Stomach (tissue), 4 donors: Measurements from ENCODE around the gene KLK10.

Experiments
- CTCF ChIP-seq, 7 experiments: fragments of 450-650 bp in 4 of 7; fragments of 200-600 bp in 3 of 7; sonication (generic) in 3 of 7; IDR thresholded peaks; one replicate each; pipeline ENCODE4 v1.5.1; 2016 to 2019; ENCODE audit warnings: antibody characterized with exemption in 7 of 7, control low read depth in 2 of 7, mild to moderate bottlenecking in 1 of 7
- EP300 ChIP-seq: sonication (generic); formaldehyde crosslinking; IDR thresholded peaks from one replicate; pipeline ENCODE4 v1.6.1; 2017; ENCODE audit warnings: antibody characterized with exemption

DNA sequence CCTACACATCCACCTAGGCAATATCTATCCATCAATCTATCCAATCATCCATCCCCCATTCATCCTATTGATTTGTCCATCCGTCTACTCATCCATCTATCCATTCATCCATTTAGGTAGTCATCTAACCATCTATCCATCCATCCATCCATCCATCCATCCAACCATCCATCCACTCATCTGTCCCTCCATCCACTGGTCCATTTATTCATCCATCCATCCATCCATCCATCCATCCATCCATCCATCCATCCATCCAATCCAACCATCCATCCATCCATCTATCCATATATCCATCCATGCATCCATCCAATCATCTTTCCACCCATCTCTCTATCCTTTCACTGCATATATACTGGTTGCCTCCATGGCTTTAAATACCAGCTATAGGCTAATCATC, 41.5 kb upstream of the KLK10 start:
- TF ChIP-seq CTCF (IDR thresholded peaks at IDR 0.05): no peak
- no peak for TF ChIP-seq EP300
